Loucy (cell line): ENCODE results near the gene ARHGAP10.

ENCODE experiments used
- H2AFZ ChIP-seq: fragments of 200-600 bp; sonication (generic); 2 replicates; pipeline ENCODE4 v1.6.0; 2016; ENCODE audit warnings: antibody characterized with exemption, mild to moderate bottlenecking, low read length, moderate library complexity
- H3F3A ChIP-seq: fragments of 200-600 bp; 2 replicates; pipeline ENCODE4 v1.6.0; 2016; ENCODE audit warnings: antibody characterized with exemption, low read depth, mild to moderate bottlenecking
- H3K27me3 ChIP-seq: fragments of 200-600 bp; sonication (generic); 2 replicates; pipeline ENCODE4 v1.6.1; 2014; ENCODE audit warnings: low read length, mild to moderate bottlenecking; ENCODE audit not compliant: insufficient read depth, poor library complexity, severe bottlenecking
- H3K36me3 ChIP-seq: fragments of 200-600 bp; sonication (generic); 2 replicates; pipeline ENCODE4 v1.6.1; 2016; ENCODE audit warnings: low read length; ENCODE audit not compliant: insufficient read depth
- H3K4me1 ChIP-seq: fragments of 200-600 bp; sonication (generic); 2 replicates; pipeline ENCODE4 v1.5.1; 2014; ENCODE audit warnings: low read length, mild to moderate bottlenecking; ENCODE audit not compliant: insufficient read depth, poor library complexity, severe bottlenecking
- H3K4me2 ChIP-seq: fragments of 200-600 bp; sonication (generic); 2 replicates; pipeline ENCODE4 v1.6.0; 2014; ENCODE audit warnings: antibody characterized with exemption, low read length, low read depth, mild to moderate bottlenecking; ENCODE audit not compliant: poor library complexity, severe bottlenecking
- H3K4me3 ChIP-seq: fragments of 200-600 bp; sonication (generic); 2 replicates; pipeline ENCODE4 v1.5.1; 2014; ENCODE audit warnings: low read length, mild to moderate bottlenecking, mixed read lengths; ENCODE audit not compliant: poor library complexity, severe bottlenecking
- H3K79me2 ChIP-seq: fragments of 200-600 bp; sonication (generic); 2 replicates; pipeline ENCODE4 v1.6.1; 2014; ENCODE audit warnings: low read length; ENCODE audit not compliant: insufficient read depth
- H3K9ac ChIP-seq: fragments of 200-600 bp; sonication (generic); 2 replicates; pipeline ENCODE4 v1.6.0; 2014; ENCODE audit warnings: mild to moderate bottlenecking, low read depth, low read length, moderate library complexity; ENCODE audit not compliant: poor library complexity, severe bottlenecking
- H3K9me2 ChIP-seq: fragments of 200-600 bp; sonication (generic); replicated peaks from 2 replicates; pipeline ENCODE4 v1.6.1; 2016; ENCODE audit warnings: low read depth, low read length, mixed read lengths
- H3K9me3 ChIP-seq: fragments of 200-600 bp; sonication (generic); 2 replicates; pipeline ENCODE4 v1.6.1; 2014; ENCODE audit warnings: mild to moderate bottlenecking, antibody characterized with exemption, low read length, low read depth; ENCODE audit not compliant: insufficient read depth
- H4K20me1 ChIP-seq: fragments of 200-600 bp; sonication (generic); 2 replicates; pipeline ENCODE4 v1.6.0; 2014; ENCODE audit warnings: antibody characterized with exemption, low read length, mild to moderate bottlenecking; ENCODE audit not compliant: insufficient read depth, poor library complexity, severe bottlenecking
- EZH2phosphoT487 ChIP-seq: fragments of 200-600 bp; IDR thresholded peaks from 2 replicates; pipeline ENCODE4 v1.6.1; 2018; ENCODE audit warnings: antibody characterized with exemption, mild to moderate bottlenecking, moderate library complexity, borderline replicate concordance
- TF ChIP-seq, protein P1 (sequence below): fragments of 200-600 bp; sonication (generic); conservative IDR thresholded peaks from 2 replicates; pipeline ENCODE4 v1.5.1; 2014; ENCODE audit warnings: mild to moderate bottlenecking, antibody characterized with exemption, low read length

ARHGAP10 gene

GRCh38 chr4:148027201-148027600, 295.3 kb downstream of the ARHGAP10 start:
- H4K20me1 ChIP-seq: no peaks in the 10 kb centered on the region
- H3K4me3 ChIP-seq: no peak overlapping the region
- no peaks in the 10 kb centered on the region; the same call in 1 of the 2 replicates for H3K9me3 ChIP-seq
- H3K9me2 ChIP-seq: no peaks in the 10 kb centered on the region
- H3K79me2 ChIP-seq: no peaks in the 10 kb centered on the region
- no peaks in the 10 kb centered on the region for H3K27me3 ChIP-seq
- no peak overlapping the region for H2AFZ ChIP-seq
- no peak for TF ChIP-seq EZH2phosphoT487
- TF ChIP-seq, protein P1, sequence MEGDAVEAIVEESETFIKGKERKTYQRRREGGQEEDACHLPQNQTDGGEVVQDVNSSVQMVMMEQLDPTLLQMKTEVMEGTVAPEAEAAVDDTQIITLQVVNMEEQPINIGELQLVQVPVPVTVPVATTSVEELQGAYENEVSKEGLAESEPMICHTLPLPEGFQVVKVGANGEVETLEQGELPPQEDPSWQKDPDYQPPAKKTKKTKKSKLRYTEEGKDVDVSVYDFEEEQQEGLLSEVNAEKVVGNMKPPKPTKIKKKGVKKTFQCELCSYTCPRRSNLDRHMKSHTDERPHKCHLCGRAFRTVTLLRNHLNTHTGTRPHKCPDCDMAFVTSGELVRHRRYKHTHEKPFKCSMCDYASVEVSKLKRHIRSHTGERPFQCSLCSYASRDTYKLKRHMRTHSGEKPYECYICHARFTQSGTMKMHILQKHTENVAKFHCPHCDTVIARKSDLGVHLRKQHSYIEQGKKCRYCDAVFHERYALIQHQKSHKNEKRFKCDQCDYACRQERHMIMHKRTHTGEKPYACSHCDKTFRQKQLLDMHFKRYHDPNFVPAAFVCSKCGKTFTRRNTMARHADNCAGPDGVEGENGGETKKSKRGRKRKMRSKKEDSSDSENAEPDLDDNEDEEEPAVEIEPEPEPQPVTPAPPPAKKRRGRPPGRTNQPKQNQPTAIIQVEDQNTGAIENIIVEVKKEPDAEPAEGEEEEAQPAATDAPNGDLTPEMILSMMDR: no peak
- no peaks in the 10 kb centered on the region for H3F3A ChIP-seq
- H3K4me2 ChIP-seq: no peak overlapping the region
- no peak overlapping the region for H3K9ac ChIP-seq
- H3K36me3 ChIP-seq: peaks cover 3% of the 10 kb centered on the region; the same call in 1 of the 2 replicates
- no peaks in the 10 kb centered on the region for H3K4me1 ChIP-seq

DNA sequence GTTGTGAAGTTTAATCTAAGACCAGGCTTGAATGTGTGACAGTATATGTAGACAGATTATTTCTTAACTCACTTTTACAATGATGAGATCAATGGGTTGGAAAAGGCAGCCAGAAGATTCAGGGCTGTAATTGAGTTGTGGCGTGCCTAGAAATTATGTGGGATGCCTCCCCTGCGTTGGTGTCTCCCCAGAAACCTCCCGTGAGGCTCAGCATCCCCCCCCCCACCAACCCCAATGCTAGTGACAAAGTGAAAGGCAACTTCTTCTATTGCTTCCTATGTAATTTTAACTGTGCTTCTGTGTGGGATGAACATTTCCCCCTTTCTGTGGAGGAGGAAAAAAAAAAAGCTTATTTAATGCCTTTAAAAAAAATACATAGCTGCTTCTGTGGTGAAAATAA, 297.9 kb downstream of the ARHGAP10 start:
- H3F3A ChIP-seq: no peaks in the 10 kb centered on the region
- H3K4me3 ChIP-seq: no peak overlapping the region
- no peaks in the 10 kb centered on the region for H3K9me2 ChIP-seq
- no peaks in the 10 kb centered on the region for H4K20me1 ChIP-seq
- H3K36me3 ChIP-seq: no peaks in the 10 kb centered on the region; the same call in 1 of the 2 replicates
- H2AFZ ChIP-seq: no peak overlapping the region
- TF ChIP-seq, protein P1: no peak
- TF ChIP-seq EZH2phosphoT487: no peak
- H3K9ac ChIP-seq: no peak overlapping the region
- no peaks in the 10 kb centered on the region for H3K27me3 ChIP-seq
- H3K4me1 ChIP-seq: no peaks in the 10 kb centered on the region
- H3K9me3 ChIP-seq: no peaks in the 10 kb centered on the region; the same call in 1 of the 2 replicates
- no peak overlapping the region for H3K4me2 ChIP-seq
- no peaks in the 10 kb centered on the region for H3K79me2 ChIP-seq

DNA sequence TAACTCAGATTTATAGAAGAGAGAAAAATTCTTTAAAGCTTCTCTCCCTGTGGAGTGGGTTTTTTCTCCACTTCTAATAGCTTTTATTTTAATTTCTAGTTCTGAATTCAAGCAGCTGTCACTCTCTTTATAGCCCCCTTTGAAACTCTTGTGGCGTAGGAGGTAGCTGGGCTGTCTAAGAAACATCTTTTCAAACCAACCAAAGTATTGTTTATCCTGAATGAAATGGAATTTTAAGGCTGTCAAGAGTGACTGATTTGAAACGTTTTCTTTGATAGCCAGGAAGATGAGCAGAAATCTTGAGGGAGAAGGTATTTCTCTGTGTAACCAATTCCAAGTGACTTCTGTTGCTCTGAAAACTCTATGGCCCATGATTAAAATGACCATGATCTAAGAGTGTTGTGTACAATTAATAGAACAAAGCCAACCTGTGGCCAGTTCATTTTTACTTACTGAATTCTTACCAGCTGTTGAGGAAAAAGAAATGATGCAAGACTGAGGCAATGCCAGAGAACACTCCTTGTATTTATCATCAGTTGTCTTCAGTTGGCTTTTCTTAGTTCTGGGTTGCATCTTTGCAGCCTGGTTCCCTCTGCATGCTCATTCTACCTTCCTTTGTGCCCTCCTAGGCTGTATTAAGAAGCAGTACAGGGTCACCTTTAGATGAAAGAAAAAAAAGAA, 298.4 kb downstream of the ARHGAP10 start:
- no peaks in the 10 kb centered on the region for H3F3A ChIP-seq
- H2AFZ ChIP-seq: no peak overlapping the region
- H3K27me3 ChIP-seq: no peaks in the 10 kb centered on the region
- no peak overlapping the region for H3K4me3 ChIP-seq
- TF ChIP-seq, protein P1: no peak
- no peak for TF ChIP-seq EZH2phosphoT487
- H3K9me3 ChIP-seq: no peaks in the 10 kb centered on the region; the same call in 1 of the 2 replicates
- no peak overlapping the region for H3K9ac ChIP-seq
- no peak overlapping the region for H3K4me2 ChIP-seq
- no peaks in the 10 kb centered on the region for H3K36me3 ChIP-seq
- H3K79me2 ChIP-seq: no peaks in the 10 kb centered on the region
- no peaks in the 10 kb centered on the region for H3K9me2 ChIP-seq
- H4K20me1 ChIP-seq: no peaks in the 10 kb centered on the region
- no peaks in the 10 kb centered on the region for H3K4me1 ChIP-seq
